ENCODE results near the gene LDAH. TPM values are rescaled to one million over a fixed set of nuclear protein-coding genes. Genes with fewer than 3 reads are reported as not detected.
A peak's percentile ranks its signal among the peaks of the same experiment; 100 is the strongest.

Gene LDAH
- total RNA-seq, 1 donor from 2014 or later = 28.0 TPM

DNA sequence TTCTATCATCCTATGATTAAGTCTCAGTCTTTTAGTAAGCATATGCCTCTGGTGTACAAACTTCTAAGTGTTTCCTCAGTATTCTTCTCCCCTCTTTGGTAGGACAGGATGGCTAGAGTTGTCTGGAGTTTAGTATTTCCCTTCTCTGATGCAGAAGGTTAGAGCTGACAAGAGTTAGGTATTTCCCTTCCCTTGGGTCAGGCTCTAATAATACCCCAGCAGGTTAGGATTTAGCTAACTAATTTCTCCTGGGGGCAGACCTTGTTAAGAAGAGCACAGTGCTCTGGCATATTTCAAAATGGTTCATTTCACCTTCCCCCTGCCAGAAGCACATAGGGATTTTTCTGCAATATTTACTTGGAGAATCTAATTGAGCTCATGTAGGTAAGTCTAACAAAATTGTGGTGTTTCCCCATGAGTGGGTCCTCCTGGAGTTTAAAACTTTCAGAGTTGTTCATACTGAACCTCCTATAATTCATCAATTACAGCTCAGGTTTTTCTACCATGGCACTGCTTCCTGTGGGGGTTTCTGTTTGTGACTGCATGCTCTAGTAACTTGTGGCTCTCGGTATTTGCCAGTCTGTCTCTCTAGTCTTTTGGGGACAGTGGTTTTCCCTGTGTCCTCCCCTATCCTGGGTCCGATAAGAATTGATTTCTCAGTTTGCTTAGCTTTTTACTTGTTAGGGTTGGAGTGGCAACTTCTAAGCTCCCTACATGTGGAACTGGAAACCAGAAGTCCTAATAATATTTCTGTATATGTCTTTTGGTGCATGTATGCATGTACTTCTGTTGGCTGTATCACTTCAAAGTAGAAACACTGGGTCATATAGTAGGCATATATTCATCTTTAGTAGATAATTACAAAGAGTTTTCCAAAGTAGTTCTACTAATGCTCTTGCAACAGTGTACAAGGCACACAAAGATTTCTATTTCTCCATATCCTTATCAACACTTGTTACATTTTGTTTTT is 78.2 kb downstream of the LDAH start:
- TF ChIP-seq, protein P1, sequence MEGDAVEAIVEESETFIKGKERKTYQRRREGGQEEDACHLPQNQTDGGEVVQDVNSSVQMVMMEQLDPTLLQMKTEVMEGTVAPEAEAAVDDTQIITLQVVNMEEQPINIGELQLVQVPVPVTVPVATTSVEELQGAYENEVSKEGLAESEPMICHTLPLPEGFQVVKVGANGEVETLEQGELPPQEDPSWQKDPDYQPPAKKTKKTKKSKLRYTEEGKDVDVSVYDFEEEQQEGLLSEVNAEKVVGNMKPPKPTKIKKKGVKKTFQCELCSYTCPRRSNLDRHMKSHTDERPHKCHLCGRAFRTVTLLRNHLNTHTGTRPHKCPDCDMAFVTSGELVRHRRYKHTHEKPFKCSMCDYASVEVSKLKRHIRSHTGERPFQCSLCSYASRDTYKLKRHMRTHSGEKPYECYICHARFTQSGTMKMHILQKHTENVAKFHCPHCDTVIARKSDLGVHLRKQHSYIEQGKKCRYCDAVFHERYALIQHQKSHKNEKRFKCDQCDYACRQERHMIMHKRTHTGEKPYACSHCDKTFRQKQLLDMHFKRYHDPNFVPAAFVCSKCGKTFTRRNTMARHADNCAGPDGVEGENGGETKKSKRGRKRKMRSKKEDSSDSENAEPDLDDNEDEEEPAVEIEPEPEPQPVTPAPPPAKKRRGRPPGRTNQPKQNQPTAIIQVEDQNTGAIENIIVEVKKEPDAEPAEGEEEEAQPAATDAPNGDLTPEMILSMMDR (IDR thresholded peaks at IDR 0.05) = no peak
- H3K27me3 Mint-ChIP-seq (ENCODE audit: unreplicated experiment) = no peaks in the 10 kb centered on the region
- DNase-seq (ENCODE audit: extremely low spot score, unreplicated experiment) = no peak
- H3K9me3 Mint-ChIP-seq (ENCODE audit: unreplicated experiment) = no peaks in the 10 kb centered on the region
- no peak overlapping the region for H3K27ac Mint-ChIP-seq (ENCODE audit: unreplicated experiment)
- peaks cover 12% of the 10 kb centered on the region for H3K4me1 Mint-ChIP-seq (ENCODE audit: unreplicated experiment)
- H3K36me3 Mint-ChIP-seq (ENCODE audit: unreplicated experiment) = peaks cover 18% of the 10 kb centered on the region
- H3K4me3 Mint-ChIP-seq (ENCODE audit: unreplicated experiment) = no peak overlapping the region

DNA sequence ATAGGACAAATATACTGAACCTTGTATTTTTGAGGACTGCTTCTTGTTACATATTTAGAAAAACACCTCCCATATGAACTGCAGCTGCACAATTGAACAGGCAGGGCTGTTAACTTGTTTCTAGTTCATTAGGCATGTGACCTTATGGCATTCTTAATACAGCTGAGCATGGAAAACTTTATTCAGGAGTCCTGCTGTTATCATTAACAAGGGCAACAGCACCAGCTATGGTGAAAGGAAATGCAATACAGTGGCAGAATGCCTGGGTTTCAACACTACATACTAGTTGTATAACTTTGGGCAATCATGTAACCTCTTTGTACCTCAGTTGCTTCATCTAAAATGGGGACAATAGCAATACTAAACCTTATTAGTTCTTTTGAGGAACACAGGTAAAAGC is 84.1 kb downstream of the LDAH start:
- Mint-ChIP-seq H3K27ac (ENCODE audit: unreplicated experiment) (no peak overlapping the region), H3K4me1 (ENCODE audit: unreplicated experiment) (peaks cover 9% of the 10 kb centered on the region), H3K9me3 (ENCODE audit: unreplicated experiment) (no peaks in the 10 kb centered on the region), H3K27me3 (ENCODE audit: unreplicated experiment) (no peaks in the 10 kb centered on the region), H3K4me3 (ENCODE audit: unreplicated experiment) (no peak overlapping the region), H3K36me3 (ENCODE audit: unreplicated experiment) (peaks cover 42% of the 10 kb centered on the region)
- no peak for DNase-seq (ENCODE audit: extremely low spot score, unreplicated experiment)
- TF ChIP-seq, protein P1 (IDR thresholded peaks at IDR 0.05) = no peak

DNA sequence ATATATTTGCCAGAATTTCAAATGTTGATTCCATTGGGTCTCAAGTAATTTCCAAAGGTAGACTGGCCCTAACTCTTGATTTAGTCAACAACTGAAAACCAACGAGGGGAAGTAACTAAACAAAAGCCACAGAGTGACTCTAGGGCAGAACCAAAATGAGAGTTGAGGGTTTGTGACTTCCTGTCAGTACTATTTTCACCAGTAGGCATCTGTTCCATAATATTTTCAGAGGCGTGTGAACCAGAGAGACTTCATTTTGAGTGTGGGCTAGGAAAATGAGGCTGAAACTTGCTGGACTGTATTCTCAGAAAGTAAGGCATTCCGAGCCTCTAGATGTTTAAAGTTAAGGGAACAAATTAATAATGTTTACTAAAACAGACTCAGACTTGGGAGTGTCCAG is 85.4 kb downstream of the LDAH start:
- TF ChIP-seq, protein P1 (IDR thresholded peaks at IDR 0.05) = no peak
- H3K27ac Mint-ChIP-seq (ENCODE audit: unreplicated experiment) = peak overlapping the region; percentile 58
- no peaks in the 10 kb centered on the region for H3K9me3 Mint-ChIP-seq (ENCODE audit: unreplicated experiment)
- no peaks in the 10 kb centered on the region for H3K27me3 Mint-ChIP-seq (ENCODE audit: unreplicated experiment)
- peaks cover 40% of the 10 kb centered on the region for H3K36me3 Mint-ChIP-seq (ENCODE audit: unreplicated experiment)
- no peak for DNase-seq (ENCODE audit: extremely low spot score, unreplicated experiment)
- H3K4me1 Mint-ChIP-seq (ENCODE audit: unreplicated experiment) = peaks cover 9% of the 10 kb centered on the region
- H3K4me3 Mint-ChIP-seq (ENCODE audit: unreplicated experiment) = no peak overlapping the region

DNA sequence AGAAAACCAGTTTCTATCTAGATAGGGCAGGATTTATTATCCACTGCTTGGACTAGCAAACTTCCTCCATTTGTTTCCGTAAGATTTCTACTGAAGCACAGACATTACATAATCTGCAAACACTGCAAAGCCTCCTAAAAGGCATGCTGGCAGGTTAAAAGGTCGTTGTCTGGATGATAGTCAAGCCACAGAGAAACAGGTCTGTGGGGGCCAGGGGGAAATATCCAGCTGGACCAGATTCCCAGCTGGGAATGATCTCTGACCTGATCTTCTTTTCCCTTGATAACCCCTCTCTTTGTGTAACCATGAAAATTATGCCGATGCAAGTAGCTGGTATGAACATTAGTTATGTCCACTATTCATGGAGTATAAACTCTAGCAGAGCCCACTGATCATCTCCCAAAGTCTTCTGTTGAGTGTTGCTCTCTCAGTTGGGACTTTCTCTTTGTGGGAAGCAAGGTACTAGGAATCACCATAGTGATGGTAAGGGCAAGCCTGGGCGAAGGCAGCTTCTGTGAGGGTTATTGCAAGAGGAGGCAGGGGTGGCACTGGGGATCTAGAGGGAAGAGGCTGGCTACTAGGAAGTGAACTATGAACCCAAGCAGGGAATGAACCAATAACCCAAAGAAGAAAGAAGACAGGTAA is 94.7 kb downstream of the LDAH start:
- peaks cover 51% of the 10 kb centered on the region for H3K4me1 Mint-ChIP-seq (ENCODE audit: unreplicated experiment)
- H3K27me3 Mint-ChIP-seq (ENCODE audit: unreplicated experiment) = no peaks in the 10 kb centered on the region
- peak overlapping the region; percentile 74 for H3K27ac Mint-ChIP-seq (ENCODE audit: unreplicated experiment)
- peaks cover 11% of the 10 kb centered on the region for H3K36me3 Mint-ChIP-seq (ENCODE audit: unreplicated experiment)
- peaks cover 7% of the 10 kb centered on the region for H3K9me3 Mint-ChIP-seq (ENCODE audit: unreplicated experiment)
- H3K4me3 Mint-ChIP-seq (ENCODE audit: unreplicated experiment) = no peak overlapping the region
- DNase-seq (ENCODE audit: extremely low spot score, unreplicated experiment) = no peak
- TF ChIP-seq, protein P1 (IDR thresholded peaks at IDR 0.05) = no peak

DNA sequence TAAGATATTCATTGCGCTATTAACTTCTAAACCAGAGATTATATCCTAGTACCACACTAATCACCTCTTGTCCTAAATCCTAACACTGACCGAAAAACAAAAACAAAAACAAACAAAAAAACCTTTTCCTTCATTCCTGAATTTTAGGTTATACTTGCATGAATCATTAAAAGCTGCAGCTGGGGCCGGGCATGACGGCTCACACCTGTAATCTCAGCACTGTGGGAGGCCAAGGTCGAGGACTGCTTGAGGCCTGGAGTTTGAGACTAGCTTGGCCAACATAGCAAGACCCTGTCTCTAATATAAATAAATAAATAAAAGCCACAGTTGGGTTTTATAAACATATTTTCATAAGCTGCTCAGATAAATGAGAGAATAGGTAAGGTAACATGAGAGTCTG is 96.0 kb downstream of the LDAH start:
- Mint-ChIP-seq H3K9me3 (ENCODE audit: unreplicated experiment) (peaks cover 12% of the 10 kb centered on the region), H3K4me3 (ENCODE audit: unreplicated experiment) (no peak overlapping the region), H3K27me3 (ENCODE audit: unreplicated experiment) (no peaks in the 10 kb centered on the region), H3K4me1 (ENCODE audit: unreplicated experiment) (peaks cover 61% of the 10 kb centered on the region), H3K36me3 (ENCODE audit: unreplicated experiment) (peaks cover 13% of the 10 kb centered on the region), H3K27ac (ENCODE audit: unreplicated experiment) (no peak overlapping the region)
- TF ChIP-seq, protein P1 (IDR thresholded peaks at IDR 0.05) = no peak
- no peak for DNase-seq (ENCODE audit: extremely low spot score, unreplicated experiment)

Data from osteocyte (in vitro differentiated cells).